HG03108 (cell line): Measurements from ENCODE around the gene SDK1.

Experiments used
- ATAC-seq: cut with Tn5 transposase; IDR thresholded peaks from one replicate; pipeline ENCODE4 v1.9.1; 2021; ENCODE audit warnings: moderate library complexity; ENCODE audit not compliant: unreplicated experiment

SDK1 gene

GRCh38 chr7:3965794-3966395, 664.8 kb downstream of the SDK1 start:
- no peak for ATAC-seq

- ATAC-seq = no peak
Measured at GRCh38 chr7:3968234-3968633, 667.2 kb downstream of the SDK1 start.

GRCh38 chr7:3969286-3969685, 668.2 kb downstream of the SDK1 start:
- ATAC-seq = no peak

DNA sequence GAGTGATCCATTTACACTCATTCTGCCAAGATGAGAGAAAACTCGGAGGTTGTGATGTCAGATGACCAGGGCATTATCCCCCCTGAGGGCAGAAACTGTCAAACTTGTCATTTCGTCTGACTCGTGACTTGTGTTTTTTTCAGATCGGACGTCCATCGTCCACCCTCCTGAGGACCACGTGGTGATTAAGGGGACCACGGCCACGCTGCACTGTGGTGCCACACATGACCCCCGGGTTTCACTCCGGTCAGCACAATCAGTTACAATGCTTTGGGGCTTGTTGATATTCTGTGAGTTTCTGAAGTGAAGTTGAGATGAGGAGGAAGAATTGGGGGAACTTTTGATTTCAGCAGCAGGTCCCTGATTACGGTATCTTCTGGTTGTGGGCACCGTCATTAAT, 670.3 kb downstream of the SDK1 start:
- ATAC-seq = no peak

GRCh38 chr7:3973264-3973663, 672.2 kb downstream of the SDK1 start:
- no peak for ATAC-seq

DNA sequence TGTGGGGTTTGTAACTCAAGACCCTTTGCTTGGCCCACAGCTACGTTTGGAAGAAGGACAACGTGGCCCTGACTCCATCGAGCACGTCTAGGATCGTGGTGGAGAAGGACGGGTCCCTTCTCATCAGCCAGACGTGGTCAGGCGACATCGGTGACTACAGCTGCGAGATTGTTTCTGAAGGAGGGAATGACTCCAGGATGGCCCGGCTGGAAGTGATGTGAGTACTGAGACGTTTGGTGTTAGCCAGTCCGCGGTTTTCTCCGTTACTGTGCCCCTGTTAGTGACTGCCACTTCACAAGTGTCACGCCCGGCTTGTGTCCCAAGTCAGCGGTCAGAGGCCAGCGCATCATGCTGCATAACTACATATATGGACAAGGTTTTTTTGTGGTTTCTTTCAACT, 673.3 kb downstream of the SDK1 start:
- no peak for ATAC-seq

GRCh38 chr7:3975371-3975770, 674.3 kb downstream of the SDK1 start:
- ATAC-seq = no peak

DNA sequence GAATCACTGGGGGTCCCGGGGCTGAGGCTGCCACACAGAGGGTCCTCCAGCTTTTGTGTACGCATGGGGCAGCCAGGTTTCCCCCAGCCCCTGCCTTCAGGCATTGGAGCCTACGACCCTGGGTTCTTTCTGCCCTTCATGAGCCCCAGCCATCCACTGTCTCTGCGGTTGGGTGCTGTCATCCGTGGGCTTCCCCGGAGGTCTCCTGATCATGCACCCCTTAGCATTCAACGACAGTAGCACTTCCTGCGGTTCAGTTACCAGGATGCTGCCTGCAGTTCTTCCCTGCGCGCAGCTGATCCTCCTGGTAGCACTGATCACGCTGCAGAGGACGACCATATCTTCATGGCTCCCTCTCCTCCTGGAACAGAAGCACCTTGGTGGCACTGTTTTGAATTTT, 676.3 kb downstream of the SDK1 start:
- ATAC-seq = no peak

DNA sequence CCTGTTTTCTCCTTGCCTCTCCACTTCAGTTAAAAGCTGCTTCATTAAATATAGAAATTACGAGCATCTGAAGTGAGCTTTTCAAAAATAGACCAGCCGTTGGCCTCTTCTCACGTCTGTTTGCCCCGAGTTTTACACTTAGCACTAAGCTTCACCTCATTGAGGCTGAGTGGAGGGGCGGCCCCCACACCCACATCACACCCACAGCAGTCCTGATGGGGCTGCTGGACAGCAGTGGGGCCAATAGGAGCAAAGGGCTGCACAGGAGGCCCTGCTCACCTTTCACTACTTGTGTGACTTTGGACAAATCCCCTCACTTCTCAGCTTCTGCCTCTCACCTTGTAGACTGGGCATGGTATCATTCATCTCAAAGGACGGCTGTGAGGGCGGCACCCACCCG, 677.8 kb downstream of the SDK1 start:
- ATAC-seq = no peak

DNA sequence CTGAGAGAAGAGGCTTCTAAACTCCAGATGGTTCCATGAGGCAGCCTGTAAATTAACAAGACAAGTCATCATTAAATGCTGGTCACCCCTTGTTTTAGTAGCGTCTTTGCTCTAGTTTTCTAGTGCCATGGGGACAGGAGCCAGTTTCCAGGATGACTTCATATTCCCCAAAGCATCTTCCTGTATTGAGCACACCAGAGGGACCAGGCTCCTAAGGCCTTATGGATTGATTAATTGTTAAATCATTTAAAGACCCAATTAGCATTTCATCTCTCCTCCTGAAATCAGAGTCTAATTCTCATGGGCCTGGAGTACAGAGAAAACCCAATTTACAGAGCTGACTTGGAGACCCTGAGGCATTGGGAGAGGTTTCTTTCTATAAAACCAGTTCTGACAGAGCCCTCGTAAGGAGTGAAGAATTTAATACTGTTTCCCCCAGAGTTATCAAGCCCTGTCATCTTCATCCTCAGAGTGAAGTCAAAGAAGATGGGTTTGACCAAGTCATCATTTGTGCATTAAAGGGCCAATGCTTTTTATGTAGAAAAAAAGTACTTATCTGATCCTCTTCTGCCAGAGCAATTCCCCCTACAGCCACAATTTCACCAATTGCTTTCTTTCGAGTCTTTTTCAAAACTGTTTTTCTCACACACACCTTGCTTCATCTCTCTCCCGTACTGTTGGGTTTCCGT, 678.7 kb downstream of the SDK1 start:
- ATAC-seq = no peak

DNA sequence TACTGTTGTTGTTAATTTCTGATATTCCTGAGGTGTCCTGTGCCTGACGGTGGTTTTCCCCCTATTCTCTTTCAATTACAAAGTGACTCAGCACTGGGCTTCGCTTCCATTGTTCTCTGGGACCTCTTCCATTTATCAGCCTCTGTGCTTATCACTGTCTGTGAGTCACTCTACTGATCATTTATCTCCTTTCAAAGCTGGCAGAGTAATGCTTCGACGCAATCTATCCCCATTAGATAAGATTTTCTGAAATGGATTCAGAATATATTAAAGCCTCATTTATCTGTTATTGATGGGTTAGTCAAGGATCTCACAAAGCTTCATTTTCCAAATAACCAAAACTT, 679.2 kb downstream of the SDK1 start:
- no peak for ATAC-seq

GRCh38 chr7:3981281-3981680, 680.2 kb downstream of the SDK1 start:
- no peak for ATAC-seq

GRCh38 chr7:3984456-3984855, 683.4 kb downstream of the SDK1 start:
- ATAC-seq = no peak

DNA sequence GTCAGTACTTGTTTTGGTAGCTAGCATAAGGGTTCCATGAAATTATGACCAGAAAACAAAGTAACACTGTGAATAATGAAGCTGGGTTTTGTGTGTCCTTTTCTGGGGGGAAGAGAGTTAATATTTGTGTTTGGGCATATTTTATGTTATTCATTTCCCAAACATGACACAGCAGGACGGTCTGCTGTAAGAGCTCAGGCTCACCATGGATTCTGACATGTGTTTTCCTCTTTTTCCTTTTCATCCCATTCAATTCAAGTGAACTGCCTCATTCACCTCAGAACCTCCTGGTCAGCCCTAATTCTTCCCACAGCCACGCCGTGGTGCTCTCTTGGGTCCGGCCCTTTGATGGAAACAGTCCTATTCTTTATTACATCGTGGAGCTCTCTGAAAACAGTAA, 685.9 kb downstream of the SDK1 start:
- ATAC-seq = no peak

- no peak for ATAC-seq
Measured at GRCh38 chr7:3987426-3987927, 686.4 kb downstream of the SDK1 start.

- ATAC-seq = no peak
Measured at GRCh38 chr7:3989723-3990122, 688.7 kb downstream of the SDK1 start.

GRCh38 chr7:3991731-3992231, 690.7 kb downstream of the SDK1 start:
- no peak for ATAC-seq

DNA sequence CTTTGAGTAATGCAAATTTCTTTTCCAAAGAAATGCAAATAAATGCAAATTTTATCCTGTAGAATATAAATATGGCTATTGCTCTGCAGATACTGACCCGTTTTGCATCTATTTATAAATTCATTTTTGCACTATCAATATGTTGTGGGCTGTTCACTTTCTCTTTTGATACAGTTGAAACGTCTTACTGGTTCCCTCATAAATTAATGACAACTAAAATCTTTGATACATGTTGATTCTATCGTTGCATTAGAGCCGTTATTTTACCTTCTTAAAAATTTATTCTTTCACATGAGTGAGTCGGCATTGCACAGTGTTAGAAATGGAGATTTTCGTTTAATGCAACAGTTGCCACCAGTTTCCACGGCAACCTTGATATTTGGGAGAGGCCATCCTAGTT, 691.8 kb downstream of the SDK1 start:
- ATAC-seq = no peak

GRCh38 chr7:3994764-3995163, 693.7 kb downstream of the SDK1 start:
- no peak for ATAC-seq

- ATAC-seq = no peak
Measured at GRCh38 chr7:3995187-3995586, 694.1 kb downstream of the SDK1 start.

GRCh38 chr7:3998060-3998459, 697.0 kb downstream of the SDK1 start:
- no peak for ATAC-seq

GRCh38 chr7:4000139-4000538, 699.1 kb downstream of the SDK1 start:
- no peak for ATAC-seq

GRCh38 chr7:4000934-4001333, 699.9 kb downstream of the SDK1 start:
- ATAC-seq = no peak
